Stimulated activated naive CD8-positive, alpha-beta T cell treated with anti-CD3 and anti-CD28 coated beads, Interleukin-15, amount 100 ng/mL, for 72 hours (primary cell): ENCODE results near the gene ARSK.

Experiments used
- ATAC-seq: fragments of 150-1000 bp; cut with Tn5 transposase; 2 replicates; pipeline ENCODE4 v1.10.0; 2021; ENCODE audit warnings: mild to moderate bottlenecking, moderate library complexity
- DNase-seq, 2 donors: peaks; one replicate each; pipeline ENCODE4 v3.0.0; 2021 to 2022
- H3K27ac Mint-ChIP-seq, 2 donors: one replicate each; pipeline ENCODE4 v1.8.0; 2022; ENCODE audit warnings: mild to moderate bottlenecking in 2 of 2, mixed read lengths in 2 of 2, moderate library complexity in 2 of 2
- H3K27me3 Mint-ChIP-seq: one replicate; pipeline ENCODE4 v1.8.0; 2022; ENCODE audit warnings: mixed read lengths
- H3K4me1 Mint-ChIP-seq: one replicate; pipeline ENCODE4 v1.8.0; 2022; ENCODE audit warnings: mild to moderate bottlenecking, mixed read lengths
- H3K4me3 Mint-ChIP-seq, 2 donors: one replicate each; pipeline ENCODE4 v1.8.0; 2022; ENCODE audit warnings: mild to moderate bottlenecking in 2 of 2, mixed read lengths in 2 of 2, moderate library complexity in 1 of 2
- H3K9me3 Mint-ChIP-seq, 2 donors: one replicate each; pipeline ENCODE4 v1.8.0; 2022; ENCODE audit warnings: mixed read lengths in 2 of 2

The ARSK gene

DNA sequence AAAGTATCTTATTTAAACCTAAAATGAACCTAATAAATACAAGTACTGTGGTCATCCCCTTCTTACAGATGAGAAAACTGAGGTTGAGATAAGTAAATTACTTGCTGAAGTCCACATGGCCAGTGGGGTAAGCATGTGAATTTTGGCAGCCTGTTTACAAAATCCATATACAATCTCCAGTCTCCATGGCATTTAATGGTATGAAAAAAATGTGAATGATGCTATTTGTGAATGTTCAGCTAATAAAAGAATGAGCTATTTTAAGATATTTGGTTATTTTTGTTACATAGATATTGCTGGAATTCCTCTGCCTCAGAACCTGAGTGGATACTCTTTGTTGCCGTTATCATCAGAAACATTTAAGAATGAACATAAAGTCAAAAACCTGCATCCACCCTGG is 45.7 kb downstream of the ARSK start:
- DNase-seq (no peak), ATAC-seq (no peak)
- Mint-ChIP-seq H3K27me3 (no peaks in the 10 kb centered on the region), H3K4me3 (no peak overlapping the region), H3K9me3 (no peaks in the 10 kb centered on the region), H3K27ac (no peak overlapping the region), H3K4me1 (no peaks in the 10 kb centered on the region)

DNA sequence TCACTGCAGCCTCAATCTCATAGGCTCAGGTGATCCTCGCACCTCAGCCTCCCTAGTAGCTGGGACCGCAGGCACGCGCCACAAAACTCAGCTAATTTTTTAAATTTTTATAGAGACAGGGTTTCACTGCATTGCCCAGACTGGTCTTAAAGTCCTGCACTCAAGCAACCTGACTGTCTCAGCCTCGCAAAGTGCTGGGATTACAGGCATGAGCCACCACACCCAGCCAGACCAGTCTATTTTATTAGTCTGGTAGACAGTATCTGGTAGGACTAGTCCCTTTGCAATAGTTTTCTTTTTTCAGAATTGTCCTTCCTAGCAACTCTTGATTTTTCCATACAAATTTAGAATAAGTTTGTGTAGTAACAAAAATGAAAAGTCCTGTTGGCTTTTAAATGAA is 50.9 kb downstream of the ARSK start:
- Mint-ChIP-seq H3K4me1 (no peaks in the 10 kb centered on the region), H3K27me3 (no peaks in the 10 kb centered on the region), H3K27ac (no peak overlapping the region), H3K4me3 (no peak overlapping the region), H3K9me3 (no peaks in the 10 kb centered on the region)
- DNase-seq (no peak), ATAC-seq (no peak)

DNA sequence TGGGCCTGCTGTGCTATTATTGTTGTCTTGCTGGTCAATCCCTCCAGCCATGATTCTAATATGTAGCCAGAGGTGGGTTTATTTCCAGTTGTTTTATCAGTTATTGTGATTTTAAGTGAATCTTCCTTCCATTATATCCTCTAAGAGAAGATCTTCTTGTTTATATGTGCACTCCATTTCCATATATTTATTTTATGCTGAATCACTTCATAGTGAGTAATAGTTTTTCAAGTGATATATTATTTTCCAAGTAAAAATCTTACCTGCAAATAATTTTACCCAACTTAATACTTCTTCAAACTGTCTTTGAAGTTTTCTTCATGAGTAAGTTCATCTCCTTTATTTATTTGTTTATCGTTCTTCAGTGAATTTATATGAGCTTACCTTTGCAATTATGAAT is 51.5 kb downstream of the ARSK start:
- H3K9me3 Mint-ChIP-seq: no peaks in the 10 kb centered on the region
- DNase-seq (no peak), ATAC-seq (no peak)
- H3K4me3 Mint-ChIP-seq: no peak overlapping the region
- no peaks in the 10 kb centered on the region for H3K4me1 Mint-ChIP-seq
- H3K27me3 Mint-ChIP-seq: no peaks in the 10 kb centered on the region
- H3K27ac Mint-ChIP-seq: no peak overlapping the region

DNA sequence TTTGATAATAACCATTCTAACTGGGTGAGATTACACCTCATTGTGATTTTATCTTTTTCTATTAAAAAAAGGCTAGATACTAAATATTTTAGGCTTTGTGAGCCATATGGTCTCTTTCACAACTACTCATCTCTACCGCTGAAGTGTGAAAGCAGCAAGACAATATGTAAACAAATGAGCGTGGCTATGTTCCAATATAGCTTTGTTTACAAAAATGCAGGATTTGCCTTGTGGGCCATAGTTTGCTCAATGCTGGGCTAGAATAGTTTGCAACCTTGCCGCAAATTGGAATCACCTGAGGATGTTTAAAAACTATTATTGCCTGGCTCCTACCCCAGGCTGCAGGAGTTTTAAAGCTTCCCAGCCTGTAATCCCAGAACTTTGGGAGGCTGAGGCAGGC is 54.8 kb downstream of the ARSK start:
- no peak for DNase-seq
- Mint-ChIP-seq H3K27me3 (no peaks in the 10 kb centered on the region), H3K4me3 (no peak overlapping the region), H3K27ac (no peak overlapping the region), H3K4me1 (peaks cover 20% of the 10 kb centered on the region), H3K9me3 (peaks cover 8 to 19% of the 10 kb centered on the region in 2 donors)
- no peak for ATAC-seq

DNA sequence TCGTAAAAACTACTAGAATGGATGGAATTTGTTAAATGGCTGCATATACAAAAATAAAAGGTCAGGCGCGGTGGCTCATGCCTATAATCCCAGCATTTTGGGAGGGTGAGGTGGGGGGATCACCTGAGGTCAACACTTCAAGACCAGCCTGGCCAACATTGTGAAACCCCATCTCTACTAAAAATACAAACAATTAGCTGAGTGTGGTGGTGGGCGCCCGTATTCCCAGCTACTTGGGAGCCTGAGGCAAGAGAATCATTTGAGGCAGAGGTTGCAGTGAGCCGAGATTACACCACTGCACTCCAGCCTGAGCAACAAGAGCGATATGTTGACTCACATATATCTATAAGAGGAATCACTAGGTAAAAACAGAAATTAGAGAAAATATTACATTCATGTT is 55.6 kb downstream of the ARSK start:
- no peak for DNase-seq

DNA sequence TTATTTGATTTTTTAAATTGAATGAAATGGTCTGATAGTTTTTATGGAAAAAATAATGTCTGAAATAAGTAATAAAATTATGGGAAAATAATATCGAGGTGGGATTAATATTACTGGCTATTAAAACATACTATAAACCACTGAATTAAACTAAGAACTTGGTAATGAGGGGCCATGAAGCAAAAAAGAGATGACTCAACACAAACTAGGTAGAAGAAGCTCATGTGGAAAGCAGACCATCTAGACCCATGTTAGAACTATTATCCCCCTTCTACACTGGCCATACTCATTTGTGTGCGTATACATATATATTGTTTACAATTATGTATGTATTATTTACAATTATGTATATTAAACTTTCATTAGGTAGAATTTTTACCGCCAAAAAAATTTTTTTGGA is 56.5 kb downstream of the ARSK start:
- no peak overlapping the region for H3K27ac Mint-ChIP-seq

More for the DNA sequence above, 55.6 kb downstream of the ARSK start:
- H3K27me3 Mint-ChIP-seq: no peaks in the 10 kb centered on the region
- H3K4me1 Mint-ChIP-seq: peaks cover 28% of the 10 kb centered on the region
- H3K4me3 Mint-ChIP-seq: no peak overlapping the region
- ATAC-seq: no peak
- H3K9me3 Mint-ChIP-seq: peaks cover 8 to 19% of the 10 kb centered on the region in 2 donors
- H3K27ac Mint-ChIP-seq: no peak overlapping the region

DNA sequence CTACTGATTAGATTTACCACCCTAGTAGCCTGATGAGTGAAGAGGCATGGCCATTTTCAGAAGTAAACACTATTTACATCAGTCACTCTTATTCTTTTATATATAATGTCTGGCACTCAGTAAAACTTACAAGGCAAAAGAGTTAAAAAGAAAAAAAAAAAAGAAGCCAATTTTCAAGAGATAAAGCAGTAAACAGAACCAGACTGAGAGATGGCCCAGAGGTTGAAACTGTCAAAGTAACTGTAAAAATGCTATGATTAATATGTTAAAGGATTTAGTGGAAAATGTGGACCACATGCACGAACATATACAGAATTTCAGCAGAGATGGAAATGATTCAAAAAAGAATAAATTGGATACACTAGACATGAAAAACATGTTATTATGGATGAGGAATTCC is 58.6 kb downstream of the ARSK start:
- ATAC-seq (no peak), DNase-seq (no peak)
- Mint-ChIP-seq H3K4me3 (no peak overlapping the region), H3K4me1 (peaks cover 44% of the 10 kb centered on the region), H3K27ac (no peak overlapping the region), H3K9me3 (peaks cover 8 to 19% of the 10 kb centered on the region in 2 donors), H3K27me3 (no peaks in the 10 kb centered on the region)

More for the DNA sequence above, 56.5 kb downstream of the ARSK start:
- DNase-seq (no peak), ATAC-seq (no peak)
- H3K4me1 Mint-ChIP-seq: peaks cover 32% of the 10 kb centered on the region
- no peak overlapping the region for H3K4me3 Mint-ChIP-seq
- H3K9me3 Mint-ChIP-seq: peaks cover 8 to 19% of the 10 kb centered on the region in 2 donors
- H3K27me3 Mint-ChIP-seq: no peaks in the 10 kb centered on the region

DNA sequence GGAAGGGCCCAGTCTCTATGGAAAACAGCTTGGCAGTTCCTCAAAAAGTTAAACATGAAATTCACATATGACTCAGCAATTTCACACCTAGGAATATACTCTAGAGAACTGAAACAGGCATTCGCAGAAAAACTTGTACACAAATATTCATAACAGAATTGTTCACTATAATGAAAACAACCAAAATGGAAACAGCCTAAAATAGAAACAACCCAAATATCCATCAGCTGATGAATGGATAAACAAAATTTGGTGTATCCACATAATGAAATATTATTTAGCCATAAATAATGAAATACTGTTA is 60.2 kb downstream of the ARSK start:
- ATAC-seq (no peak), DNase-seq (no peak)
- no peaks in the 10 kb centered on the region for H3K27me3 Mint-ChIP-seq
- H3K4me3 Mint-ChIP-seq: no peak overlapping the region
- H3K4me1 Mint-ChIP-seq: peaks cover 56% of the 10 kb centered on the region
- H3K9me3 Mint-ChIP-seq: peaks cover 8 to 19% of the 10 kb centered on the region in 2 donors
- H3K27ac Mint-ChIP-seq: no peak overlapping the region

DNA sequence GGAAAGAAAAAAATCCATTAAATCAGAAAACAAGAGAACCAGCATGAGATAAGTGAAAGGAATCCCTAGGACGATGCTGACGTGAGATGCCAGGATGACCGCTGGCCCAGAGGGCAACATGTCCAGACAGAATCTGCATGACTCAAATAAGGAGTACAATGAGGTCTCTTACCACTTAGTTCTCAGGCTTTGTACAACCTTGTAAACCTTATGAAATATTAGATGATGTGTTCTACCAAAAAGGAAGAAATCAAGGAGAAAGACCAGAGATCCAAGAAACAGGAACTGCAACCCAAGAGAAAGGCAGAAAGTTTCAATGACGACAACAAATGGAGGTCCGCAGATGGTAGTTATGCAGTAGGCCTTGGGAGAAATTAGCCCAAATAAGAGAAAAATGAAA is 62.2 kb downstream of the ARSK start:
- peaks cover 63% of the 10 kb centered on the region for H3K4me1 Mint-ChIP-seq
- no peak overlapping the region for H3K4me3 Mint-ChIP-seq
- ATAC-seq: no peak
- no peak for DNase-seq
- peaks cover 8 to 19% of the 10 kb centered on the region in 2 donors for H3K9me3 Mint-ChIP-seq
- no peak overlapping the region for H3K27ac Mint-ChIP-seq
- no peaks in the 10 kb centered on the region for H3K27me3 Mint-ChIP-seq

DNA sequence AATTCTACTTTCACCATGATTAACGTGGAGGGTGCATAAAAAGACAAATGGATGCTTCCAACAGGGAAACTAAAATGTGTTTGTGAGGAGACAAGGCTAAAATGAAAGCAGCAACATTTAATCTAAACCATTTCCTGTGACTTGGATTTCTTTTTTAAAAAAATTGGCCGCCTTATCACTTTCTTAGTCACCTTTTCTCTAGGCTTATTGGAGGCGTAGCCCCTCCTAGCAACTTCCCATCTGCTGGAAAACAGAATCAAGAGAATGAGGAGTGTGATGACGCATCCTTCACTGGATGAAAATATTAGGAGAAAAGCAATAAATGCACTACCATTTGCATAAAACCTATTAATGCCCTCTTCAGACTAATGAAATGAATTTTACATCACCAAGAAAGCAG is 64.2 kb downstream of the ARSK start:
- ATAC-seq (no peak), DNase-seq (no peak)
- Mint-ChIP-seq H3K4me1 (peaks cover 52% of the 10 kb centered on the region), H3K9me3 (peaks cover under 1 to 2% of the 10 kb centered on the region in 2 donors), H3K4me3 (peak overlapping the region; percentile 76 to 84), H3K27me3 (no peaks in the 10 kb centered on the region), H3K27ac (no peak overlapping the region)

DNA sequence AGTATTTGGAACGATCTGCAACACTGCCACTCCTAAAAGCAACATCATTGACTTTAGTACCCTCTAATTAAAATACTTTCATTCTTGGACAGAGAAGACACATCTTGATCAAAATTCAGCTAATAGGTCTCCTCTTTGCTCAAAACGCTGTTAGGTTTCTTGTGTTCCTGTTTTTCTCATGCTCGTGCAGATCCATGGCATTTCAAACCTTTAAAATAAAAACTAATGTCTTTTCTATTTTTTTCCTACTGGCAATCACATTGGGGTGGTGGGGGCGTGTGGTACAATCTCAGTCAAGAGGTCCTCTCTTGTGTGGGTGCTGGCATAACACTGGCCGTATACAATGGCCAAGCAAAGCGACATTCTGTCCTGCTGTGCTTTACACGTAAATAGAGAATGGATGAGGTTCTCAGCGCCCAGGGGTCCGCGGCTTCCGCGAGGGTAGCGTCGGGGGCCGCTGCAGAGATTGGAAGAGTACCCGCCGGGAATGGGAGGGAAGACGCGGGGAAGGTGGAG is 64.7 kb downstream of the ARSK start:
- H3K27ac Mint-ChIP-seq: peak overlapping the region in 1 of 2 donors; percentile 84

DNA sequence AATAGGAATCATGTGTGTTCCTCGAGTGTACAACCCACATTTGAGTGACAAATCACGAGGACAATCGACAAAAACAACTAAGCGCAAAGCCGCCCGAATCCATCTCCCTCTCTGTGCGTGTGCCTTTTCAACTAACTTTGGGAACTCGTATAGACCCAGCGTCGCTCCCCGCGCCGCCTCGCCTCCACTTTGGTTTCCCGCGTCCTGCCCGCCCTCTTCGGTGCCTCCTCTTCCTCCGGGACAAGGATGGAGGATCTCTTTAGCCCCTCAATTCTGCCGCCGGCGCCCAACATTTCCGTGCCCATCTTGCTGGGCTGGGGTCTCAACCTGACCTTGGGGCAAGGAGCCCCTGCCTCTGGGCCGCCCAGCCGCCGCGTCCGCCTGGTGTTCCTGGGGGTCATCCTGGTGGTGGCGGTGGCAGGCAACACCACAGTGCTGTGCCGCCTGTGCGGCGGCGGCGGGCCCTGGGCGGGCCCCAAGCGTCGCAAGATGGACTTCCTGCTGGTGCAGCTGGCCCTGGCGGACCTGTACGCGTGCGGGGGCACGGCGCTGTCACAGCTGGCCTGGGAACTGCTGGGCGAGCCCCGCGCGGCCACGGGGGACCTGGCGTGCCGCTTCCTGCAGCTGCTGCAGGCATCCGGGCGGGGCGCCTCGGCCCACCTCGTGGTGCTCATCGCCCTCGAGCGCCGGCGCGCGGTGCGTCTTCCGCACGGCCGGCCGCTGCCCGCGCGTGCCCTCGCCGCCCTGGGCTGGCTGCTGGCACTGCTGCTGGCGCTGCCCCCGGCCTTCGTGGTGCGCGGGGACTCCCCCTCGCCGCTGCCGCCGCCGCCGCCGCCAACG is 65.3 kb downstream of the ARSK start, which contains the start of gene GPR150:
GPR150 (plus strand) TSS at position 58 of the 840 bp plus-strand sequence; CDS start at position 247, 189 bp downstream.
- H3K9me3 Mint-ChIP-seq: no peaks in the 10 kb centered on the region
- peaks cover 43% of the 10 kb centered on the region for H3K4me1 Mint-ChIP-seq
- H3K27ac Mint-ChIP-seq: peak within 1 kb of the TSS; percentile 10 to 84
- no peaks in the 10 kb centered on the region for H3K27me3 Mint-ChIP-seq
- H3K4me3 Mint-ChIP-seq: peak within 1 kb of the TSS; percentile 76 to 84
- ATAC-seq: peak; percentile 87
- DNase-seq: peak; percentile 74 to 79

More for the DNA sequence above, 64.7 kb downstream of the ARSK start:
- no peak for DNase-seq
- Mint-ChIP-seq H3K4me1 (peaks cover 50% of the 10 kb centered on the region), H3K9me3 (no peaks in the 10 kb centered on the region), H3K27me3 (no peaks in the 10 kb centered on the region), H3K4me3 (peak overlapping the region; percentile 76 to 84)
- no peak for ATAC-seq

DNA sequence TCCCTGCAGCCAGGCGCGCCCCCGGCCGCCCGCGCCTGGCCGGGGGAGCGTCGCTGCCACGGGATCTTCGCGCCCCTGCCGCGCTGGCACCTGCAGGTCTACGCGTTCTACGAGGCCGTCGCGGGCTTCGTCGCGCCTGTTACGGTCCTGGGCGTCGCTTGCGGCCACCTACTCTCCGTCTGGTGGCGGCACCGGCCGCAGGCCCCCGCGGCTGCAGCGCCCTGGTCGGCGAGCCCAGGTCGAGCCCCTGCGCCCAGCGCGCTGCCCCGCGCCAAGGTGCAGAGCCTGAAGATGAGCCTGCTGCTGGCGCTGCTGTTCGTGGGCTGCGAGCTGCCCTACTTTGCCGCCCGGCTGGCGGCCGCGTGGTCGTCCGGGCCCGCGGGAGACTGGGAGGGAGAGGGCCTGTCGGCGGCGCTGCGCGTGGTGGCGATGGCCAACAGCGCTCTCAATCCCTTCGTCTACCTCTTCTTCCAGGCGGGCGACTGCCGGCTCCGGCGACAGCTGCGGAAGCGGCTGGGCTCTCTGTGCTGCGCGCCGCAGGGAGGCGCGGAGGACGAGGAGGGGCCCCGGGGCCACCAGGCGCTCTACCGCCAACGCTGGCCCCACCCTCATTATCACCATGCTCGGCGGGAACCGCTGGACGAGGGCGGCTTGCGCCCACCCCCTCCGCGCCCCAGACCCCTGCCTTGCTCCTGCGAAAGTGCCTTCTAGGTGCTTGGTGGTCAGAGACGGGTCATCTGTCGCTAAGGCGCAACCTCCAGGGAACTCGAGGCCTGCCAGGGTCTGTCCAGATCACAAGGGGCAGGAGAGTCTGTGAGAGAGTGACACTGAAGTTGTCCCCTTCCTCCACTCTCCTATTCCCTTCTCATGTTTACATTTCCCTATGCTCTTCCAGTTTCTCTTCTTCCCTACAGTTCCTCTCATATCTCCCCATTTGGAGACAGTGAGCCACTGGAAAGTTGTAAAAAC is 66.3 kb downstream of the ARSK start:
- Mint-ChIP-seq H3K9me3 (no peaks in the 10 kb centered on the region), H3K27ac (peak overlapping the region in 1 of 2 donors; percentile 89), H3K4me1 (peaks cover 37% of the 10 kb centered on the region), H3K4me3 (peak overlapping the region; percentile 74 to 82), H3K27me3 (no peaks in the 10 kb centered on the region)
- DNase-seq: peak; percentile 61 to 65
- peak; percentile 70 for ATAC-seq

DNA sequence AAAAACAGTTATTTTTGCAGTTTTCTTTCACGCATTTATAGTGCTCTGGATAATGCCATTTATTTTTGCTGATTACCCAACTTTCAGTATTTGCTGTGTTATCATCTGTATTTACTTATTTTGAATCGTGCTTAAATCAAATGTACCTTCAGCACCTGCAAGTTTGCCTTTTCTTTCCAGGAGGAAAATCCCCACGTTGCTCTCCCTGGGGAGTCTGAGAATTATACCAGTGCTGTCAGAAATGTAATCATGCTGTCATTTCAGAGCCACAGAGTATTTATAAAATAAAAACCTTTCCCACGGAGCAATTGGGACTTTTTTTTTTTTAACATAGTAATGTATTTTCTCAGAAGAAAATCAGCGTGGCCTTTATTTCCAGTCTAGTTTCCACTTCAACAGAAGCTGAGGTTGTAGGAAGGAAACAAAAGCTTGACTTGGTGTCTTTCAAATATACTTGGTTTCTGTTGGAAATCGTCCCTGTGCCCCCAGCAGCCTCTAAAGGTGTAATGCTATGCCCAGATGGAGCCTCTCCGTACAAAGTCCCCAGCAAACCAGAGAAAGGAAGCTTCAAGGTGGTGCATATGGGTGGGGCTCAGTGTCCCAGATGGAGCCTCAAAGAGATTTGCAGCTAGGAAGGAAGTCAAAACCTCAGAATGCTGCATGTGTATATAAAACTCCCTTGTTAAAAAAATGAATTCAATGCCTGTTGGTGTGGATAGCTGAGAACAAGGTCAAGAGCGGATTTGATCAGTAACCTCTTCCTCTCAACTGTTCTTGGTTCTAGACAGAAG is 67.1 kb downstream of the ARSK start:
- Mint-ChIP-seq H3K4me1 (peaks cover 33% of the 10 kb centered on the region), H3K9me3 (no peaks in the 10 kb centered on the region), H3K27ac (peak overlapping the region in 1 of 2 donors; percentile 89), H3K27me3 (no peaks in the 10 kb centered on the region), H3K4me3 (peak overlapping the region; percentile 74 to 82)
- DNase-seq: no peak
- no peak for ATAC-seq

DNA sequence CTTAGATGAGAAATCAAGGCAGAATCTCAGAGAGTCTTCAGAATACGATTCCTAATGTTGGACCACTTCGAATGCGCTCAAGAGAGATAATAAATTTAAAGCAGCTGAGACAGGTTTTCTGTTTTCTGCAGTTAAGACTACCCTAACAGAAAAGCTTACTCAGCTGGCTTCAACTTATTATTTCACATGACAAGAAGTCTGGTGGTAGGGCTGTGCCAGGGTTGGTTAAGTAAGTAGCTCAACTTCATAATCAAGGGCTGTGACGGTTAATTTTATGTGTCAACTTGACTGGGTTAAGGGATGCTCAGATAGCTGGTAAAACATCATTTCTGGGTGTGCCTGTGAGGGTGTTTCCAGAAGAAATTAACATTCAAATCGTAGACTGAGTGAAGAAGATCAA is 68.8 kb downstream of the ARSK start:
- Mint-ChIP-seq H3K4me1 (peaks cover 22% of the 10 kb centered on the region), H3K9me3 (no peaks in the 10 kb centered on the region), H3K4me3 (no peak overlapping the region), H3K27me3 (no peaks in the 10 kb centered on the region), H3K27ac (no peak overlapping the region)
- no peak for DNase-seq
- ATAC-seq: no peak
